Endothelial cell of umbilical vein (primary cell): Measurements from ENCODE around the gene PTTG1IP. TPM values are rescaled to one million over a fixed set of nuclear protein-coding genes. Genes with fewer than 3 reads are reported as not detected.

Source experiments
- BruUV-seq: library from RNA; stranded (reverse); fragments of 400-500 nt; replicated peaks from 2 replicates; lab custom pipeline; 2021; lab: Mats Ljungman, UMichigan
- CTCF ChIA-PET: fragments of 300-600, 350-600 bp; sonication (Branson Sonifier 250); formaldehyde crosslinking; loops from one replicate; lab custom pipeline; 2021; ENCODE audit warnings: antibody characterized with exemption, inconsistent platforms; lab: Charles Lee
- POLR2A ChIA-PET: fragments of 300-600, 350-600 bp; sonication (Branson Sonifier 250); formaldehyde crosslinking; loops from one replicate; lab custom pipeline; 2021; ENCODE audit warnings: antibody characterized with exemption, inconsistent platforms; lab: Charles Lee
- DNase-seq: peaks from one replicate; pipeline ENCODE4 v3.0.0-alpha.2; 2011; ENCODE audit warnings: low read depth, low spot score
- FAIRE-seq: peaks from 2 replicates; lab custom pipeline; 2011; peaks lifted over from hg19 to GRCh38; lab: Jason Lieb, UNC
- H2AFZ ChIP-seq: 2 replicates; pipeline ENCODE4 v1.6.0; 2012; ENCODE audit warnings: low read depth, low read length, control low read depth, inconsistent platforms
- H3K27ac ChIP-seq: 2 replicates; pipeline ENCODE4 v1.5.1; 2011; ENCODE audit warnings: low read depth, mild to moderate bottlenecking, control low read depth, low read length, moderate library complexity; ENCODE audit not compliant: insufficient read depth
- H3K27me3 ChIP-seq, 2 experiments: 2 replicates each; pipeline versions ENCODE4 v1.6.0 to v1.6.1; 2011; ENCODE audit warnings: low read length in 2 of 2, mixed read lengths in 1 of 2; ENCODE audit not compliant: control insufficient read depth in 2 of 2, insufficient read depth in 2 of 2
- H3K36me3 ChIP-seq, 2 experiments: 2 replicates in 1 of 2; 3 replicates in 1 of 2; pipeline ENCODE4 v1.5.1; 2011; ENCODE audit warnings: low read length in 2 of 2, mild to moderate bottlenecking in 1 of 2, moderate library complexity in 1 of 2; ENCODE audit not compliant: control insufficient read depth in 2 of 2, insufficient read depth in 2 of 2; ENCODE audit errors: extremely low read depth in 1 of 2
- H3K4me1 ChIP-seq: 3 replicates; pipeline ENCODE4 v1.5.1; 2011; ENCODE audit warnings: mild to moderate bottlenecking, low read length; ENCODE audit not compliant: control insufficient read depth, insufficient read depth; ENCODE audit errors: extremely low read depth
- H3K4me2 ChIP-seq: 2 replicates; pipeline ENCODE4 v1.6.1; 2011; ENCODE audit warnings: low read length, control low read depth, mixed read lengths; ENCODE audit not compliant: insufficient read depth
- H3K4me3 ChIP-seq, 3 experiments: fragments of 200-600 bp in 1 of 3; sonication (generic), shearing (Covaris generic) in 1 of 3; replicated peaks in 1 of 3; 2 replicates each; pipeline ENCODE4 v1.5.1; 2011 to 2016; ENCODE audit warnings: control low read depth in 3 of 3, low read length in 3 of 3, mild to moderate bottlenecking in 2 of 3, inconsistent platforms in 1 of 3, low read depth in 1 of 3, moderate library complexity in 1 of 3; ENCODE audit not compliant: insufficient read depth in 1 of 3
- H3K79me2 ChIP-seq: 2 replicates; pipeline ENCODE4 v1.6.0; 2012; ENCODE audit warnings: low read length, inconsistent platforms; ENCODE audit not compliant: control insufficient read depth, insufficient read depth
- H3K9ac ChIP-seq: replicated peaks from 2 replicates; pipeline ENCODE3; 2011; ENCODE audit warnings: low read length, control low read depth; ENCODE audit not compliant: insufficient read depth; ENCODE audit errors: extremely low read depth
- H3K9me1 ChIP-seq: replicated peaks from 3 replicates; pipeline ENCODE4 v1.6.0; 2011; ENCODE audit warnings: mild to moderate bottlenecking, low read length; ENCODE audit not compliant: control insufficient read depth, insufficient read depth; ENCODE audit errors: extremely low read depth
- H3K9me3 ChIP-seq: replicated peaks from 2 replicates; pipeline ENCODE4 v1.5.1; 2012; ENCODE audit warnings: low read length, inconsistent platforms; ENCODE audit not compliant: control insufficient read depth, insufficient read depth
- H4K20me1 ChIP-seq: replicated peaks from 2 replicates; pipeline ENCODE3; 2011; ENCODE audit warnings: mild to moderate bottlenecking, low read length; ENCODE audit not compliant: control insufficient read depth, insufficient read depth; ENCODE audit errors: extremely low read depth
- CTCF ChIP-seq, 2 donors: IDR thresholded peaks; 1 replicate in 1 of 2; 2 replicates in 1 of 2; pipeline ENCODE4 v1.5.1; 2011; ENCODE audit warnings: low read length in 2 of 2, mild to moderate bottlenecking in 2 of 2, moderate library complexity in 2 of 2, control low read depth in 1 of 2, inconsistent platforms in 1 of 2, low read depth in 1 of 2; ENCODE audit not compliant: insufficient read depth in 1 of 2; ENCODE audit errors: extremely low read depth in 1 of 2
- EZH2 ChIP-seq: IDR thresholded peaks from 2 replicates; pipeline ENCODE4 v1.6.1; 2012; ENCODE audit warnings: borderline replicate concordance, low read depth, mild to moderate bottlenecking, moderate library complexity, low read length, inconsistent platforms; ENCODE audit not compliant: severe bottlenecking
- FOS ChIP-seq: IDR thresholded peaks from 2 replicates; pipeline ENCODE4 v1.6.1; 2011; ENCODE audit warnings: mild to moderate bottlenecking, low read length, moderate library complexity, borderline replicate concordance; ENCODE audit not compliant: insufficient read depth
- GATA2 ChIP-seq: IDR thresholded peaks from 2 replicates; pipeline ENCODE4 v1.7.0; 2011; ENCODE audit warnings: low read depth, mild to moderate bottlenecking, moderate library complexity, mixed read lengths, low read length; ENCODE audit not compliant: insufficient read length, insufficient read depth
- JUN ChIP-seq: IDR thresholded peaks from 2 replicates; pipeline ENCODE4 v1.6.1; 2011; ENCODE audit warnings: borderline replicate concordance, low read depth; ENCODE audit not compliant: insufficient read length, insufficient read depth
- MYC ChIP-seq: IDR thresholded peaks from one replicate; pipeline ENCODE4 v1.6.1; 2011; ENCODE audit warnings: mild to moderate bottlenecking, low read depth, low read length
- POLR2A ChIP-seq: IDR thresholded peaks from 2 replicates; pipeline ENCODE4 v1.6.1; 2012; ENCODE audit warnings: low read depth, mild to moderate bottlenecking, control low read depth, low read length
- POLR2AphosphoS5 ChIP-seq: IDR thresholded peaks from 2 replicates; pipeline ENCODE4 v1.6.1; 2012; ENCODE audit warnings: low read depth, mild to moderate bottlenecking, control low read depth, low read length, moderate library complexity; ENCODE audit not compliant: insufficient read depth
- dilution Hi-C: fragments of 300-500 bp; cut with MboI; formaldehyde crosslinking; loops from one replicate; pipeline ENCODE4 v1.15.0; 2019; ENCODE audit warnings: low sequenced_read_pairs; ENCODE audit not compliant: extremely low pct_ligation_motif_present
- intact Hi-C: fragments of 100-400 bp; cut with micrococcal nuclease; formaldehyde crosslinking; loops from one replicate; pipeline ENCODE4 v1.10.0; 2022
- polyA plus RNA-seq, 4 experiments: library from polyadenylated mRNA; depleted of rRNA in 3 of 4; stranded (reverse) in 3 of 4; unstranded in 1 of 4; fragments of >200 nt; gene quantifications; 2 replicates each; pipeline versions ENCODE4 v1.2.1 to v1.2.3, GENCODE V29; 2011 to 2012; ENCODE audit warnings: missing spikeins in 1 of 4
- total RNA-seq: library from RNA; stranded (reverse); gene quantifications from 2 replicates; pipeline ENCODE4 v1.2.3, GENCODE V29; 2021
- TF ChIP-seq, protein P1 (sequence below): IDR thresholded peaks from 2 replicates; pipeline ENCODE4 v1.6.1; 2011; ENCODE audit not compliant: insufficient read depth, insufficient read length

The PTTG1IP gene
- total and polyA plus RNA-seq, 2 donors (not counting 3 experiments of a cell fraction or from before 2014, with no cell fraction given) = 342 to 415 TPM

- peaks cover 63% of the 10 kb centered on the region for H3K79me2 ChIP-seq
- no peak for DNase-seq
These were observed 62.7 kb downstream of the PTTG1IP start for GRCh38 chr21:44810779-44811178.

More at GRCh38 chr21:44810779-44811178, 62.7 kb downstream of the PTTG1IP start:
- no peaks in the 10 kb centered on the region for H3K9me3 ChIP-seq
- intact Hi-C loops (no loop called here), dilution Hi-C loops (no loop called here)
- no peak overlapping the region for H2AFZ ChIP-seq
- CTCF ChIA-PET = no interaction called here
- no peak for TF ChIP-seq FOS
- no peak for TF ChIP-seq MYC
- no peak for TF ChIP-seq POLR2AphosphoS5
- TF ChIP-seq JUN = no peak
- no peak for TF ChIP-seq CTCF (IDR thresholded peaks at IDR 0.05; ENCODE audit: extremely low read depth in 1 of 2, insufficient read depth in 1 of 2, low read depth in 1 of 2, low read length in 2 of 2)
- TF ChIP-seq, protein P1, sequence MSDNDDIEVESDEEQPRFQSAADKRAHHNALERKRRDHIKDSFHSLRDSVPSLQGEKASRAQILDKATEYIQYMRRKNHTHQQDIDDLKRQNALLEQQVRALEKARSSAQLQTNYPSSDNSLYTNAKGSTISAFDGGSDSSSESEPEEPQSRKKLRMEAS = no peak
- TF ChIP-seq POLR2A = no peak
- no peak for TF ChIP-seq EZH2
- no peak for TF ChIP-seq GATA2
- no peak overlapping the region for H3K4me2 ChIP-seq
- H3K4me1 ChIP-seq = no peaks in the 10 kb centered on the region
- POLR2A ChIA-PET = no interaction called here
- no peaks in the 10 kb centered on the region for H3K27me3 ChIP-seq
- H3K27ac ChIP-seq = no peak overlapping the region
- H3K36me3 ChIP-seq = peaks cover 2 to 33% of the 10 kb centered on the region in 2 experiments
- no peak overlapping the region for H3K9ac ChIP-seq
- no peak for FAIRE-seq
- H3K9me1 ChIP-seq = no peaks in the 10 kb centered on the region
- no TSS peak for BruUV-seq
- H3K4me3 ChIP-seq = no peak overlapping the region
- H4K20me1 ChIP-seq = no peaks in the 10 kb centered on the region
